HG02938 (cell line): ENCODE measurements around the gene ADAMTS15.

Experiments
- ATAC-seq: cut with Tn5 transposase; IDR thresholded peaks from one replicate; pipeline ENCODE4 v1.9.1; 2021; ENCODE audit warnings: mild to moderate bottlenecking, moderate library complexity; ENCODE audit not compliant: unreplicated experiment

ADAMTS15 gene

DNA sequence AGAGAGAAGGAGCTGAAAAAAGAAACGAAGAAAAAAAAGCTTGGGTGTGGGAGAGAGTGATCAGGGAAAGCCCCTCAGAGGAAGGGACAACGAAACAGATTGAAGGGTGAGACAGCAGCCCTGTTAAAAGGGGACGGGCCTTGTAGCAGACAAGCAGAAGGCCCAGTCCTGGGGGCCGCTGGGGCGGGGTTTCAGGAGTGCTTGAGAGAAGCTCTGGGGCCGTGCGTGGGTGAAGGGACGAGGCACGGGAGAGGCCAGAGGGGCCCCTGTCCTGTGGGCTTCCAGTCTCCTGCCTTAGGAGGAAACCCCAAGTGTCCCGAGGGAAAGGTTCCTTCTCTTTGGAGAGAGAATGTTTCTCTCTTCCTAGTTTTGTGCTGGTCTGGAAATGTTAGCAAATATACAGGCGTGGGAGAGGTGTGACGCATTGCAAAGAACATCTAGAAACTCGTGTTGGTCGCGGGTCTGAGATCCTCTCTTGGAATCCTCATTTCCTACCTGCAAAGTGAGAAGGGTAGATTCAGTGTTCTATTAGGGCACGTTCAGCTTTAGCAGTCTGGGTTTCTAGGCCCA, 28.6 kb downstream of the ADAMTS15 start:
- no peak for ATAC-seq

- no peak for ATAC-seq
Observed at GRCh38 chr11:130477586-130478203, 29.2 kb downstream of the ADAMTS15 start.

- ATAC-seq = no peak
Observed at GRCh38 chr11:130478204-130478701, 29.8 kb downstream of the ADAMTS15 start.

DNA sequence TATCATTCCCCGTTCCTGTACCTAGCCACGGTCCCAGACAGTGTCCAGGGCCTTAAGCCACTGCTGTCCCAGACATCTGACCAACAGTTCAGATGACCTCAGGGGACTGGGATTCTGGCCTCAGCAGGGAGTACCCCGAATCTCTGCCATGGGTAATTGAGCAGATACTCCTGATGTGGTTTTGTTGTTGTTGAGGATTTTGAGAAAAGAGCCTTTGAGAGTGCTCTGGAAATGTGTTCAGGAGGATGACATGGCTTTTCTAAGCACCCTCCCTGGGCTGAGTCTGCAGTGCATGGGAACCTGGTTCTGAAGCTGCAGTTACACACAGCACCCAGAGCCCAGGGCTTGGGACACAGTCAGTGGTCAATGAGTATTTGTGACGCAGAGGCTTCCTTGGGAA, 30.4 kb downstream of the ADAMTS15 start:
- no peak for ATAC-seq

DNA sequence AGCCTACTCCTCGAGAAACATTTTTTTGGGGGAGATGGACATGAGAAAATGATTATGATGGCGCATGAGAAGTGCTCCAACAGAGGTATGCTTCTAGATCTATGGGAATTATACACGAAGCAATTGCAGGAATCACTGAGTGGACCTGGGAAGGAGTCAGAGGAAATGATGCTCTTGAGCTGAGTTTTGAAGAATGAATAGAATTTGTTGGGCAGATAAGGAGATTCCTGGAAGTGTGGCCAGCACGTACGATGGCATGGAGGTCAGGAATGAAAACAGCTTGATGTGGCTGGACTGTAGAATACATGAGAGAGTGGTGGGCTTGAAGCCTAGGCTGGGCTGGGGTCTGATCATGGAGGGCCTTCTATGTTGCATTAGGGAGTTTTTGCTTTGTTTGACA, 31.7 kb downstream of the ADAMTS15 start:
- ATAC-seq = no peak

DNA sequence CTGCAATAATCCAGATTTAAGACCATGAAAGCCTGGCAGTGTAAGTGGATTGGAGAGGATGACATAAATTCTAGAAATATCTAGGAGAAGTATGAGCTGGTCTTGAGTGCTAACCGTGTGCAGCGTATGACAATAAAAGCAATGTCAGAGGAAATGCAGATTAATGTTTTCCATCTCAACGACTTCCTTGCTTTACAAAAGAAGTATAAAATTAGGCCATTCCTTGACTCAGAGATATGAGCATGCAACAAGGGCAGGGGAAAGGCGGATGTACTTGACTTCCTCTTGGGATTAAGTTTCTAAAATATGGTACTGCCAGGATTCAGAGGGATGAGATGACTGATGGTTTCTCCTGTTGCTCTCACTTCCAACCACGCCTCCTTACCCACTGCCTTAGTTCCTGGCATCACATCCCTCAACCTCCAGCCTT, 32.3 kb downstream of the ADAMTS15 start:
- ATAC-seq = no peak

- no peak for ATAC-seq
Observed at GRCh38 chr11:130483124-130483523, 34.7 kb downstream of the ADAMTS15 start.

- no peak for ATAC-seq
Observed at GRCh38 chr11:130485983-130486382, 37.5 kb downstream of the ADAMTS15 start.

DNA sequence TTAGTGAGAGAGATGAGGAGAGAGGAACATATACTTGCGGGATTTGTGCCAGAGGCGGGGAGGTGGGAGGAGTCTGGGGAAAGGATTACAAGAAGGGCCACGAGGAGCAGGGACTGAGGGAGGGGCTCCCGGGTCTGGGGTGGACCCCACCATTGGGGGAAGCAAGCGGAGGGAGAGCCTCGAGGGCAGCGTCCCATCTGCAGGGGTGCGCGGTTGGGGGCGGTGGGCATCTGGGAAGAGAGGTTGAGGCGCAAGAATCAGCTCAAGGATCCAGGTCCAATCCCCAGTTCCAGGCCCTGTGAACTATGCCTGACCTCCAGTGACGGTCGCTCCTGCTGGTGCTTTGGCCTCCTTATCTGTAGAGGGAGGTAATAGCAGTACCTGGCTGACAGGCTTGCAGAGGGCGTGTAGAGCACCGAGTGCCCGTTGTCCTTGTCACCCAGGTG, 38.0 kb downstream of the ADAMTS15 start:
- ATAC-seq = no peak

GRCh38 chr11:130486987-130487923, 38.8 kb downstream of the ADAMTS15 start:
- ATAC-seq = no peak

GRCh38 chr11:130487924-130488815, 39.7 kb downstream of the ADAMTS15 start:
- ATAC-seq = no peak

- no peak for ATAC-seq
Observed at GRCh38 chr11:130488848-130489584, 40.6 kb downstream of the ADAMTS15 start.

DNA sequence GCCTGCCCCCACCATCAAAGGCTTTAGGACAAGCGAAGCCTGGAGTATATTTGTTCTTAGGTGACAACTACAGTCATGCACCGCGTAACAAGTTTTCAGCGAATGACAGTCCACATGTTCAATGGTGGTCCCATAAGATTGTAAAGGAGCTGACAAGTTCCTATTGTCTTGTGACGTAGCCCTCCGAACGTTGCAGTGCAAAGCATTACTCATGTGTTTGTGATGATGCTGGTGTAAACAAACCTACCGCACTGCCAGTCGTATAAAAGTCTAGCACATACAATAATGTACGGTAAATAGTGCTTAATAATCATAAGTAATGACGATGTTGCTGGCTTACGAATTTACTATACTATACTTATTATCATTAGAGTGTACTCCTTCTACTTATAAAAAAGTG, 41.3 kb downstream of the ADAMTS15 start:
- ATAC-seq = no peak

GRCh38 chr11:130490682-130491449, 42.4 kb downstream of the ADAMTS15 start:
- ATAC-seq = no peak

DNA sequence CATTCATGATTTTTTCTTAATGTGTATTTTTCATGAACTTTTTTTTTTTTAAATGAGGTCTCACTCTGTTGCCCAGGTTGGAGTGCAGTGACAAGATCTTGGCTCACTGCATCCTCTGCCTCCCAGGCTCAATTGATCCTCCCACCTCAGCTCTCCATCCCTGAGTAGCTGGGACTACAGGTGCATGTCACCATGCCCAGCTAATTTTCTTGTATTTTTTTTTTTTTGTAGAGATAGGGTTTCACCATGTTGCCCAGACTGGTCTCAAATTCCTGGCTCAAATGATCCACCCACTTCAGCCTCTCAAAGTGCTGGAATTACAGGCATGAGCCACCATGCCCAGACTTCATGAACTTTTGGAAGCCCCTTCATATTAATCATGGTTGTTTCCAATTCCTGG, 49.7 kb downstream of the ADAMTS15 start:
- ATAC-seq = no peak

GRCh38 chr11:130499828-130500227, 51.4 kb downstream of the ADAMTS15 start:
- no peak for ATAC-seq

- ATAC-seq = no peak
Observed at GRCh38 chr11:130504317-130504716, 55.9 kb downstream of the ADAMTS15 start.

- no peak for ATAC-seq
Observed at GRCh38 chr11:130508913-130509312, 60.5 kb downstream of the ADAMTS15 start.

DNA sequence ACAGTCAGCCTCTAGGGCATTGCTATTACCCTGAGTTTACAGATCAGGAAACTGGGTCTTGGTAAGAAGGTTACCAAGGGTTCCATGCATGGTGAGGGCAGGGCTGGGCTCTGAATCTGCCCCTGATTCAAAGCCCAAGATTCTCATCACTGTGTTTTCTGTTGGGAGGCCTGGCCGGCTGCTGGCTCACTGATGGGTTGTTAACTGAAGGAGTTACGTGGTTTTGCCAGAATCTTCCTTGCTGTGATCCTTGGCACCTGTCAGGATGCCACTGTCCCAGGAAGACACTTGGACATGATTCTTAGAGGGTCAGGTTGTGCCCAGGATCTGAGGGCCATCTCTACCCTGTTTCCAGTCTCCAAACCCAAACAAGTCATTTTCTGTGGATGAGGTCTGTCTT, 61.5 kb downstream of the ADAMTS15 start:
- no peak for ATAC-seq
